Lung (tissue), 12 donors: ENCODE results near the gene AMBRA1. TPM values are rescaled to one million over a fixed set of nuclear protein-coding genes. Genes with fewer than 3 reads are reported as not detected.

Source experiments
- ATAC-seq: fragments of 200-7000 bp; cut with Tn5 transposase; one replicate; pipeline ENCODE4 v1.9.1; 2020; ENCODE audit warnings: moderate number of reproducible peaks; ENCODE audit not compliant: insufficient read depth, low FRiP score
- DNase-seq, 3 donors: peaks; one replicate each; pipeline ENCODE4 v3.0.0-alpha.2; 2013 to 2017
- H3K27ac ChIP-seq, 2 donors: one replicate each; pipeline ENCODE4 v1.5.1; 2013; ENCODE audit warnings: mild to moderate bottlenecking in 2 of 2, moderate library complexity in 2 of 2, control low read depth in 1 of 2, inconsistent platforms in 1 of 2, low read depth in 1 of 2, low read length in 1 of 2
- H3K27me3 ChIP-seq, 3 donors: one replicate each; pipeline ENCODE4 v1.5.1; 2013; ENCODE audit warnings: low read length in 2 of 3; ENCODE audit not compliant: control insufficient read depth in 3 of 3, insufficient read depth in 3 of 3
- H3K36me3 ChIP-seq, 4 donors: one replicate each; pipeline ENCODE4 v1.5.1; 2013; ENCODE audit warnings: low read length in 4 of 4, mild to moderate bottlenecking in 1 of 4, moderate library complexity in 1 of 4; ENCODE audit not compliant: control insufficient read depth in 4 of 4, insufficient read depth in 4 of 4
- H3K4me1 ChIP-seq, 5 donors: one replicate each; pipeline ENCODE4 v1.5.1; 2013; ENCODE audit warnings: low read length in 5 of 5, mild to moderate bottlenecking in 2 of 5, moderate library complexity in 1 of 5; ENCODE audit not compliant: control insufficient read depth in 5 of 5, insufficient read depth in 5 of 5
- H3K4me3 ChIP-seq: one replicate; pipeline ENCODE4 v1.5.1; 2013; ENCODE audit warnings: mild to moderate bottlenecking, control low read depth, moderate library complexity
- H3K9ac ChIP-seq, 2 donors: one replicate each; pipeline ENCODE4 v1.5.1; 2013; ENCODE audit warnings: low read length in 2 of 2, control low read depth in 1 of 2; ENCODE audit not compliant: insufficient read depth in 1 of 2
- H3K9me3 ChIP-seq, 4 donors: one replicate each; pipeline ENCODE4 v1.5.1; 2013; ENCODE audit warnings: low read length in 3 of 4, mild to moderate bottlenecking in 1 of 4, moderate library complexity in 1 of 4; ENCODE audit not compliant: control insufficient read depth in 4 of 4, insufficient read depth in 3 of 4
- WGBS, 2 donors: extraction: QIAGEN DNeasy Blood & Tissue Kit; methylation state at CpG; one replicate each; pipeline ENCODE4 v1.1.7; 2013; 5-methylcytosine and 5-hydroxymethylcytosine counted together
- polyA plus RNA-seq, 2 donors: library from polyadenylated mRNA; stranded (reverse); fragments of 200-250 nt; gene quantifications; one replicate each; pipeline ENCODE4 v1.2.1, GENCODE V29; 2013
- total RNA-seq, 2 donors: library from RNA; depleted of rRNA in 1 of 2; stranded (reverse); fragments of >200 nt in 1 of 2; gene quantifications; one replicate each; pipeline ENCODE4 v1.2.1, GENCODE V29; 2014 to 2021
- TF ChIP-seq, protein P1 (sequence below): IDR thresholded peaks from 2 replicates; pipeline ENCODE4 v1.5.1; 2012; ENCODE audit warnings: mild to moderate bottlenecking; ENCODE audit errors: control extremely low read depth, extremely low read depth
- donor health status: control.
- donor health status: control.
- donor health status: Bipolar disorder and iron deficiency.
- donor health status: healthy.
- donor health status: DM: yes; HTN: yes; CAD: no.

AMBRA1 gene
- total and polyA plus RNA-seq, 4 donors: 7.4 to 41.2 (median 23.7) TPM

DNA sequence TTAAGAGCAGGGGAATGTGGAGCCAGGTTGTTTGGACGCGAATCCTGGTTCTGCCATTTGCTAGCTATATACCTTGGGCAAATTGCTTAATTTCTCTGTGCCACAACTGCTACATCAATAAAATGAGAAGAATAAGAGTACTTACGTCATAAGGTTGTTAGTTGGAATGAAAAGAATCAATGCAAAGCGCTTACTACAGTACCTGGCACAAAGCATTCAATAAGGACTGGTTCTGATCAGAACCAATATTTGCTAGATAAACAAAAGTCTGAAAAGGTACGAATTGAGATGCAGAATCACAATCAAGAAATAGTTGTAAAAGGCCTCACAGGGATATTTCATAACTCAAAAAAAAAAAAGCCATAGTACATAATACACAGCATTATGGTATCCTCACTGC is 11.2 kb downstream of the AMBRA1 start:
- H3K27me3 ChIP-seq: no peaks in the 10 kb centered on the region
- peaks cover 0 to 2% (median 0%) of the 10 kb centered on the region in 4 donors for H3K36me3 ChIP-seq
- H3K9ac ChIP-seq: no peak overlapping the region
- ATAC-seq: no peak
- no peak overlapping the region for H3K4me3 ChIP-seq
- TF ChIP-seq, protein P1, sequence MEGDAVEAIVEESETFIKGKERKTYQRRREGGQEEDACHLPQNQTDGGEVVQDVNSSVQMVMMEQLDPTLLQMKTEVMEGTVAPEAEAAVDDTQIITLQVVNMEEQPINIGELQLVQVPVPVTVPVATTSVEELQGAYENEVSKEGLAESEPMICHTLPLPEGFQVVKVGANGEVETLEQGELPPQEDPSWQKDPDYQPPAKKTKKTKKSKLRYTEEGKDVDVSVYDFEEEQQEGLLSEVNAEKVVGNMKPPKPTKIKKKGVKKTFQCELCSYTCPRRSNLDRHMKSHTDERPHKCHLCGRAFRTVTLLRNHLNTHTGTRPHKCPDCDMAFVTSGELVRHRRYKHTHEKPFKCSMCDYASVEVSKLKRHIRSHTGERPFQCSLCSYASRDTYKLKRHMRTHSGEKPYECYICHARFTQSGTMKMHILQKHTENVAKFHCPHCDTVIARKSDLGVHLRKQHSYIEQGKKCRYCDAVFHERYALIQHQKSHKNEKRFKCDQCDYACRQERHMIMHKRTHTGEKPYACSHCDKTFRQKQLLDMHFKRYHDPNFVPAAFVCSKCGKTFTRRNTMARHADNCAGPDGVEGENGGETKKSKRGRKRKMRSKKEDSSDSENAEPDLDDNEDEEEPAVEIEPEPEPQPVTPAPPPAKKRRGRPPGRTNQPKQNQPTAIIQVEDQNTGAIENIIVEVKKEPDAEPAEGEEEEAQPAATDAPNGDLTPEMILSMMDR: no peak
- H3K27ac ChIP-seq: no peak overlapping the region
- DNase-seq: no peak
- peaks cover 0 to 2% (median 0%) of the 10 kb centered on the region in 5 donors for H3K4me1 ChIP-seq
- WGBS, 2 donors: 86 to 92% methylated on average over 5 of the region's 5 CpGs
- no peaks in the 10 kb centered on the region for H3K9me3 ChIP-seq

DNA sequence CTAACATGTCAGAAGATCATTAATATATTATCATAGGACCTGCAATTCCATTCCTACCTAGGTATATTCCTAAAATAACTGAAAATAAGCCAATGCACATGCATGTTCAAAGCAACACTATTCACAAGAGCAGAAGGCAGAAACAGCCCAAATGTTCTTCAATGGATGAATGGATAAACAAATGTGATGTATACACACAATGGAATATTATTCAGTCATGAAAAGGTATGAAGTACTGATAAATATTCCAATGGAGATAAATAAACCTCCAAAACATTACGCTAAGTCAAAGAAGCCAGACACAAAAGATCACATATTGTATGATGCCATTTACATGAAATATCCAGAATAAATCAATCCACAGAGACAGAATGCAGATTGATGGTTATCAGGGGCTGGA is 16.8 kb downstream of the AMBRA1 start:
- 97 to 100% methylated on average over 1 of the region's 1 CpG for WGBS, 2 donors
- no peak overlapping the region for H3K27ac ChIP-seq
- no peak overlapping the region for H3K4me3 ChIP-seq
- DNase-seq (no peak), ATAC-seq (no peak)
- H3K27me3 ChIP-seq: no peaks in the 10 kb centered on the region
- TF ChIP-seq, protein P1: no peak
- H3K9ac ChIP-seq: no peak overlapping the region
- no peaks in the 10 kb centered on the region for H3K9me3 ChIP-seq
- peaks cover 0 to 2% (median 0%) of the 10 kb centered on the region in 4 donors for H3K36me3 ChIP-seq
- H3K4me1 ChIP-seq: peaks cover 0 to 4% (median 0%) of the 10 kb centered on the region in 5 donors

DNA sequence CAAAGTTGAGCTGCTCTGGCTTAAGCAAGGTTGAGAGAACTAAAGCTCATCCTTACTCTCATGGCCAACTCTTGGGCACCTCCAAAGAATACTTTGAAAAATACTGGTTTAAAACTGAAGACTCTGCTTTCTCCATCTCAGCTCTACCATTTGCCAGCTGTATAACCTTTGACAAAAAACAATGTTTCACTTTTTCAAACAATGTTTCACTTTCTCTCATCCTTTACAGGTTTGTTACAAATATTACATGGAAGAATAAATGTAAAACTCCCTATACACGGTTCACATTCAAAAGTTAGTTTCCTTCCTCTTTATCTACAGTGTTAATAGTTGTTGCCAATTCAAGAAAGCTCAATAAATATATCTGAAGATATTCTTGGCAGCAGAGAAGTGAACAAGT is 19.2 kb downstream of the AMBRA1 start:
- H3K27me3 ChIP-seq: no peaks in the 10 kb centered on the region
- TF ChIP-seq, protein P1: no peak
- no peak for DNase-seq
- no peaks in the 10 kb centered on the region for H3K36me3 ChIP-seq
- 3 to 9% methylated on average over 1 of the region's 1 CpG for WGBS, 2 donors
- no peak overlapping the region for H3K9ac ChIP-seq
- no peak for ATAC-seq
- H3K27ac ChIP-seq: no peak overlapping the region
- no peaks in the 10 kb centered on the region for H3K9me3 ChIP-seq
- no peak overlapping the region for H3K4me3 ChIP-seq
- H3K4me1 ChIP-seq: peaks cover 0 to 9% (median 4%) of the 10 kb centered on the region in 5 donors

DNA sequence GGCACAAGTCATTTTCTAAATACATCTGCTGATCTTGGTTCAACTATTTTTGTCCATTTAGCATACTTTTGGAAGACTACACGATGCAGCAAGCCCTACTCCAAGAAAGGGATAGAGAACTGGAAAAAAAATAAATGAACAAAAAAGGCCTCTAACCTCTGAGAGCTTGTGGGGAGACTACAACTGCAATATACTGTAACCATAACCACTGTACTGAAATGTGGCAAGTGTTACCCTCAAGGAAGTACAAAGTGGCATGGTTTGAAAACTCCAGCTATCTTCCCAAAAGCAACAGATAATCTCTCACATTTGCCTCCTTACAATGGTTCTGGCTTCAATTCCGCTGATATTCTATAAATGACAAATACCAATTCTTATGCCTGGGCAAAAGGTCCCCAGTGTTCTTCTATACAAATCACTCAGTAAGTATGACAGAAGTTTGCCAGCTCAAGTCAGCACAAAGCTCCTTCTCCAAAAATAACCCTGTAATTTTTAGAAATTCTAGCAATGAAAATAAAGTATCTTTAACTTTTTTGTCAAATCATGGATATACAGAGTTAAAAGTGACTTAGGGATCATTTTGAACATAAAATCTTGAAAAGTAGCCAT is 22.9 kb downstream of the AMBRA1 start:
- Histone ChIP-seq H3K4me1 (peaks cover 0 to 9% (median 4%) of the 10 kb centered on the region in 5 donors), H3K27ac (no peak overlapping the region), H3K27me3 (no peaks in the 10 kb centered on the region), H3K36me3 (no peaks in the 10 kb centered on the region), H3K4me3 (no peak overlapping the region), H3K9ac (no peak overlapping the region), H3K9me3 (no peaks in the 10 kb centered on the region)
- no peak for DNase-seq
- WGBS, 2 donors: 73 to 77% methylated on average over 2 of the region's 2 CpGs
- no peak for ATAC-seq
- TF ChIP-seq, protein P1: no peak
